K562 (cell line): Measurements from ENCODE around the gene NAXD. TPM values are rescaled to one million over a fixed set of nuclear protein-coding genes. Genes with fewer than 3 reads are reported as not detected.

ENCODE experiments used
- ATAC-seq: fragments of 200-7000 bp; cut with Tn5 transposase; 3 replicates; pipeline ENCODE4 v1.9.1; 2020; ENCODE audit warnings: moderate library complexity
- BruUV-seq: library from RNA; stranded (reverse); fragments of 400-500 nt; replicated peaks from 2 replicates; lab custom pipeline; 2021; lab: Mats Ljungman, UMichigan
- CTCF ChIA-PET: fragments of 300-600 bp; formaldehyde crosslinking; extraction: SDS; loops from one replicate; lab custom pipeline; 2021; ENCODE audit warnings: low intra/inter-chr PET ratio; lab: Yijun Ruan, JAX
- POLR2A ChIA-PET: fragments of 300-600, 350-650 bp; sonication (Branson Sonifier 250); formaldehyde crosslinking; extraction: SDS; loops from one replicate; lab custom pipeline; 2021; ENCODE audit warnings: antibody characterized with exemption, inconsistent platforms; lab: Yijun Ruan, JAX
- DNase-seq, 4 experiments: peaks; one replicate each; pipeline versions ENCODE4 v3.0.0 to v3.0.0-alpha.2; 2011 to 2018; ENCODE audit warnings: low spot score in 3 of 4, mixed read lengths in 3 of 4; ENCODE audit errors: extremely low read depth in 1 of 4
- FAIRE-seq: peaks from 2 replicates; lab custom pipeline; 2011; peaks lifted over from hg19 to GRCh38; lab: Jason Lieb, UNC
- H2AFZ ChIP-seq: 2 replicates; pipeline ENCODE4 v1.6.0; 2011; ENCODE audit warnings: low read depth, low read length, control low read depth, inconsistent platforms
- H3K27ac ChIP-seq: fragments of 200-600 bp; 3 replicates; pipeline ENCODE4 v1.8.0; 2011; ENCODE audit warnings: low read depth, mild to moderate bottlenecking, control low read depth, inconsistent platforms, low read length, moderate library complexity, mixed read lengths; ENCODE audit errors: extremely low read depth
- H3K27me3 ChIP-seq, 2 experiments: fragments of 300-600 bp in 1 of 2; 2 replicates in 1 of 2; 3 replicates in 1 of 2; pipeline versions ENCODE4 v1.6.0 to v1.8.0; 2011; ENCODE audit warnings: inconsistent platforms in 2 of 2, low read length in 2 of 2, mild to moderate bottlenecking in 1 of 2, mixed read lengths in 1 of 2, moderate library complexity in 1 of 2; ENCODE audit not compliant: control insufficient read depth in 2 of 2, insufficient read depth in 2 of 2
- H3K36me3 ChIP-seq: fragments of 300-600 bp; 3 replicates; pipeline ENCODE4 v1.8.0; 2011; ENCODE audit warnings: mild to moderate bottlenecking, low read length, inconsistent platforms; ENCODE audit not compliant: control insufficient read depth, insufficient read depth
- H3K4me1 ChIP-seq, 2 experiments: fragments of 200-600 bp in 1 of 2; replicated peaks in 1 of 2; 2 replicates in 1 of 2; 3 replicates in 1 of 2; pipeline versions ENCODE4 v1.5.1 to v1.8.0; 2011; ENCODE audit warnings: inconsistent platforms in 2 of 2, low read length in 2 of 2, mild to moderate bottlenecking in 1 of 2, mixed read lengths in 1 of 2, moderate library complexity in 1 of 2; ENCODE audit not compliant: control insufficient read depth in 2 of 2, insufficient read depth in 2 of 2
- H3K4me2 ChIP-seq: 2 replicates; pipeline ENCODE4 v1.6.1; 2011; ENCODE audit warnings: low read length, control low read depth, inconsistent platforms, mixed read lengths; ENCODE audit not compliant: insufficient read depth
- H3K4me3 ChIP-seq: fragments of 200-600 bp; sonication (generic), shearing (Covaris generic); 2 replicates; pipeline ENCODE4 v1.5.1; 2016; ENCODE audit warnings: control low read depth, inconsistent platforms
- H3K79me2 ChIP-seq: fragments of 200-600 bp; 3 replicates; pipeline ENCODE4 v1.8.0; 2011; ENCODE audit warnings: low read length, inconsistent platforms; ENCODE audit not compliant: control insufficient read depth, insufficient read depth
- H3K9ac ChIP-seq, 2 experiments: 2 replicates each; pipeline versions ENCODE4 v1.6.0 to v1.6.1; 2011; ENCODE audit warnings: low read depth in 2 of 2, low read length in 2 of 2, control low read depth in 1 of 2, inconsistent platforms in 1 of 2, mild to moderate bottlenecking in 1 of 2, mixed read lengths in 1 of 2; ENCODE audit not compliant: insufficient read depth in 1 of 2
- H3K9me1 ChIP-seq: one replicate; pipeline ENCODE4 v1.6.0; 2011; ENCODE audit warnings: inconsistent platforms, mild to moderate bottlenecking, low read length, moderate library complexity; ENCODE audit not compliant: control insufficient read depth, insufficient read depth
- H3K9me3 ChIP-seq: replicated peaks from 2 replicates; pipeline ENCODE4 v1.5.1; 2011; ENCODE audit warnings: low read depth, low read length, inconsistent platforms; ENCODE audit not compliant: control insufficient read depth, insufficient read depth
- H4K20me1 ChIP-seq: replicated peaks from 2 replicates; pipeline ENCODE4 v1.6.1; 2011; ENCODE audit warnings: low read length, inconsistent platforms, mixed read lengths; ENCODE audit not compliant: control insufficient read depth, insufficient read depth
- ZNF263 ChIP-seq: sonication (generic); formaldehyde crosslinking; IDR thresholded peaks from 2 replicates; pipeline ENCODE4 v1.8.0; 2022; ENCODE audit warnings: mild to moderate bottlenecking, missing genetic modification reagents, borderline replicate concordance
- WGBS: fragments of 100-300 bp; shearing (Covaris generic); methylation state at CpG from one replicate; pipeline ENCODE4 v1.1.6; 2016; ENCODE audit warnings: low coverage, mixed read lengths; ENCODE audit not compliant: insufficient coverage; ENCODE audit errors: missing lambda C conversion rate; 5-methylcytosine and 5-hydroxymethylcytosine counted together
- in situ Hi-C: fragments of 300-500 bp; cut with MboI; formaldehyde crosslinking; loops from 4 replicates; pipeline ENCODE4 v1.15.0; 2018; ENCODE audit warnings: inconsistent platforms, mixed read lengths
- intact Hi-C: fragments of 100-400 bp; cut with micrococcal nuclease; formaldehyde crosslinking; loops from 2 replicates; pipeline ENCODE4 v1.14.2; 2022
- polyA plus RNA-seq, 8 experiments: library from polyadenylated mRNA; depleted of rRNA in 4 of 8; stranded (reverse) in 5 of 8; unstranded in 3 of 8; fragments of >200 nt; fragmentation: Nextera tagmentation in 2 of 8; fragmentation: Illumina TruSeq in 1 of 8; extraction: Ambion mirVana in 2 of 8; extraction: Trizol in 1 of 8; gene quantifications; 2 replicates each; pipeline versions ENCODE4 v1.2.1 to v1.2.3, GENCODE V29; 2011 to 2014; ENCODE audit warnings: inconsistent platforms in 1 of 8, missing spikeins in 1 of 8
- total RNA-seq, 7 experiments: library from RNA; depleted of rRNA in 6 of 7; stranded (reverse); fragments of >200 nt in 6 of 7; fragmentation: Illumina TruSeq in 2 of 7; extraction: Trizol in 2 of 7; gene quantifications; 2 replicates each; pipeline versions ENCODE4 v1.2.1 to v1.2.3, GENCODE V29; 2011 to 2021; ENCODE audit warnings: low replicate concordance in 1 of 7
- TF ChIP-seq, protein P1 (sequence below): sonication (generic); formaldehyde crosslinking; IDR thresholded peaks from 2 replicates; pipeline ENCODE4 v1.8.0; 2022; ENCODE audit warnings: missing genetic modification reagents, mild to moderate bottlenecking, borderline replicate concordance

The NAXD gene
- total and polyA plus RNA-seq, 9 of the 15 experiments (the other 6 are each of a cell fraction or from before 2014, with no cell fraction given): 0.59 to 20.6 (median 13.0) TPM

- Histone ChIP-seq H3K4me3 (no peak overlapping the region), H3K36me3 (peaks cover 21% of the 10 kb centered on the region; the same call in 2 of the 3 replicates), H3K9ac (no peak overlapping the region), H3K4me2 (no peak overlapping the region), H3K4me1 (peaks cover 20% of the 10 kb centered on the region in 2 experiments), H3K9me1 (no peaks in the 10 kb centered on the region), H3K27me3 (no peaks in the 10 kb centered on the region), H4K20me1 (peaks cover 25% of the 10 kb centered on the region), H3K79me2 (peaks cover 76% of the 10 kb centered on the region), H3K27ac (no peak overlapping the region), H3K9me3 (0 out of 2 replicates have a peak, but pooled peaks cover 2% of the 10 kb centered on the region), H2AFZ (no peak overlapping the region)
- in situ Hi-C loops (no loop called here), intact Hi-C loops (no loop called here)
- ATAC-seq: no peak
- WGBS: 97% methylated on average over 7 of the region's 9 CpGs
- ChIA-PET CTCF (no interaction called here), POLR2A (interaction anchor here (1.5 kb wide), 1 partner anchor 9 kb away, joined by 6 read pairs; no protein-coding TSS in a partner anchor)
- no peak for FAIRE-seq
- TF ChIP-seq, protein P1, sequence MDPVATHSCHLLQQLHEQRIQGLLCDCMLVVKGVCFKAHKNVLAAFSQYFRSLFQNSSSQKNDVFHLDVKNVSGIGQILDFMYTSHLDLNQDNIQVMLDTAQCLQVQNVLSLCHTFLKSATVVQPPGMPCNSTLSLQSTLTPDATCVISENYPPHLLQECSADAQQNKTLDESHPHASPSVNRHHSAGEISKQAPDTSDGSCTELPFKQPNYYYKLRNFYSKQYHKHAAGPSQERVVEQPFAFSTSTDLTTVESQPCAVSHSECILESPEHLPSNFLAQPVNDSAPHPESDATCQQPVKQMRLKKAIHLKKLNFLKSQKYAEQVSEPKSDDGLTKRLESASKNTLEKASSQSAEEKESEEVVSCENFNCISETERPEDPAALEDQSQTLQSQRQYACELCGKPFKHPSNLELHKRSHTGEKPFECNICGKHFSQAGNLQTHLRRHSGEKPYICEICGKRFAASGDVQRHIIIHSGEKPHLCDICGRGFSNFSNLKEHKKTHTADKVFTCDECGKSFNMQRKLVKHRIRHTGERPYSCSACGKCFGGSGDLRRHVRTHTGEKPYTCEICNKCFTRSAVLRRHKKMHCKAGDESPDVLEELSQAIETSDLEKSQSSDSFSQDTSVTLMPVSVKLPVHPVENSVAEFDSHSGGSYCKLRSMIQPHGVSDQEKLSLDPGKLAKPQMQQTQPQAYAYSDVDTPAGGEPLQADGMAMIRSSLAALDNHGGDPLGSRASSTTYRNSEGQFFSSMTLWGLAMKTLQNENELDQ (CRISPR knock-in tag): no peak
- 0 out of 2 replicates have a peak, but pooled peaks have one; percentile 26 for TF ChIP-seq ZNF263
- no peak for DNase-seq
- BruUV-seq: no TSS peak
These were observed 3.4 kb downstream of the NAXD start for GRCh38 chr13:110618780-110619179.
